ENCODE data around the gene VASH1. TPM values are rescaled to one million over a fixed set of nuclear protein-coding genes. Genes with fewer than 3 reads are reported as not detected.

The VASH1 gene
- total RNA-seq, 3 donors from 2014 or later: 4.8 to 11.6 (median 5.4) TPM

DNA sequence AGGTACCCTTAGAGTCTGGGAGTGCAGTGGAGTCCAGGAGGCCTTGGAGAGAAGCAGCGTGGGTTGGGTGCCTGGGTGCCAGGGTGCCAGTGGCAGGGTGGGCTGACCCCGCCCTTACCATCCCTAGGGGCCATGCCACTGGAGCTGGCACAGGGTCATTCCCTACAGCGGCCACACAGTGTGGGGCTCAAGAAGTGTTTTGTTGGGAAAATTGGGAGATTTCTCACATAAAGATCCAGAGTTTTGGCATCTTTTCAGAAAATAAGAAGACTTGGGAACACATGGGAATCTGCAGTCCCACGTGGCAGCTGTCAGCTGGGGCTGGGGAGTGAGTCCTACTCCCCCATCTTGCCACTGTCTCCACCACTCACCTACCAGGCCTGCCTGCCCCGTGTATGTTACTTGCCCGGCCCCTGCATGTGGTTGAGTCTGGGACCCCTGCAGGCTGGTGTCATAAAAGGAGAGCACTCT, 4.2 kb downstream of the VASH1 start:
- intact Hi-C loops (cut with DNase I, micrococcal nuclease): loop anchor here in 1 of 2 donors (10.0 kb wide), 1 partner anchor 51 kb away; no protein-coding TSS in a partner anchor
- DNase-seq (no peak), ATAC-seq (no peak)
- no peaks in the 10 kb centered on the region for H3K9me3 ChIP-seq
- no peaks in the 10 kb centered on the region for H3K36me3 ChIP-seq (ENCODE audit: low read depth)
- H3K4me3 ChIP-seq: no peak overlapping the region
- H3K4me1 ChIP-seq (ENCODE audit: low read depth): peaks cover 17% of the 10 kb centered on the region
- no peak for TF ChIP-seq CTCF (IDR thresholded peaks at IDR 0.05)

GRCh38 chr14:76767681-76768656, 6.7 kb downstream of the VASH1 start:
- peak; percentile 77 for ATAC-seq

DNA sequence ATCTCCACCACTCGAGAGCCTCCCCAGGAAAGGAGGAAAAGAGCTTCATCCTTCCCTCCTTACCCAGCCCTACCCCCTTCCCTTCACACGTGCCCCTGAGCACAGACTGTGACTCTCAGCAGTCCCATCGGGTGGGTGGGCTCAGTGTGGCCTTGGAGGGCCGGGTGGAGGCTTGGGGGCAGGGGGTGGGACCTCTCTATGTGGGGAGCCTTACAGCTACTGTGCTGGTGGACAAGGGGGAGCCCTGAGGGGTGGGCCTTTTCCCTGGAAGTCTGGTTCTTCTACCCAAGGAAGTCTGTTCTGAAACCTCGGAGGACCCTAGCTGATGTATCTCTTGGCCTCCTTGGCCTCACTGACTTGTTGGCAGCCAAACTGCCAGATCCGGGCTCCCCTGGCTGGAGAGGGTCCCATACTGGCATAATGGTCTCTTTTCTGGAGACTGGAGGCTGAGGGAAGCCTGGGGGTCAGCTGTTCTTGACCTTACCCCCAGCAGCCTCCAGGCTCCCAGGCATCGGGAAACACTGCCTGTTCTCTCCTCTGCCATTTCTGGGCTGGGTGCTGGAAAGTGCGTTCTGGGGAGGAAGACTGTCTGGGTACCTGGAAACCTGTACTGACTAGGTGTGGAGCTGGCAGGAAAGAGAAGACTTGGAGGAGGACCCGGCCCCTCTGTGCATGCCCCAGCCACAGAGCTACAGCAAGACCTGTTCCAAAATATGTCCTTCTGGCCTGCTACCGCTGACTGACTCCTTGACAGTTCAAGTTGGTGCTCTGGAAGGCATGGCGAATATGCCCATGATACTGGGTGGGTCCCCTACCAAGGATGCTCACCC, 7.6 kb downstream of the VASH1 start:
- ATAC-seq (no peak), DNase-seq (no peak)
- Histone ChIP-seq H3K4me1 (ENCODE audit: low read depth) (no peaks in the 10 kb centered on the region), H3K36me3 (ENCODE audit: low read depth) (no peaks in the 10 kb centered on the region), H3K4me3 (no peak overlapping the region), H3K9me3 (no peaks in the 10 kb centered on the region)
- intact Hi-C loops (cut with DNase I, micrococcal nuclease): loop anchor here in 1 of 2 donors (10.0 kb wide), 1 partner anchor 54 kb away; no protein-coding TSS in a partner anchor
- TF ChIP-seq CTCF (IDR thresholded peaks at IDR 0.05): no peak

More at GRCh38 chr14:76767681-76768656, 6.7 kb downstream of the VASH1 start:
- TF ChIP-seq CTCF (IDR thresholded peaks at IDR 0.05): no peak
- Histone ChIP-seq H3K9me3 (no peaks in the 10 kb centered on the region), H3K36me3 (ENCODE audit: low read depth) (no peaks in the 10 kb centered on the region), H3K4me3 (no peak overlapping the region), H3K4me1 (ENCODE audit: low read depth) (peaks cover under 1% of the 10 kb centered on the region)
- DNase-seq: peak in 2 of 3 donors; percentile 38 to 72
- intact Hi-C loops (cut with DNase I, micrococcal nuclease): loop anchor here in 1 of 2 donors (10.0 kb wide), 1 partner anchor 53 kb away; no protein-coding TSS in a partner anchor

DNA sequence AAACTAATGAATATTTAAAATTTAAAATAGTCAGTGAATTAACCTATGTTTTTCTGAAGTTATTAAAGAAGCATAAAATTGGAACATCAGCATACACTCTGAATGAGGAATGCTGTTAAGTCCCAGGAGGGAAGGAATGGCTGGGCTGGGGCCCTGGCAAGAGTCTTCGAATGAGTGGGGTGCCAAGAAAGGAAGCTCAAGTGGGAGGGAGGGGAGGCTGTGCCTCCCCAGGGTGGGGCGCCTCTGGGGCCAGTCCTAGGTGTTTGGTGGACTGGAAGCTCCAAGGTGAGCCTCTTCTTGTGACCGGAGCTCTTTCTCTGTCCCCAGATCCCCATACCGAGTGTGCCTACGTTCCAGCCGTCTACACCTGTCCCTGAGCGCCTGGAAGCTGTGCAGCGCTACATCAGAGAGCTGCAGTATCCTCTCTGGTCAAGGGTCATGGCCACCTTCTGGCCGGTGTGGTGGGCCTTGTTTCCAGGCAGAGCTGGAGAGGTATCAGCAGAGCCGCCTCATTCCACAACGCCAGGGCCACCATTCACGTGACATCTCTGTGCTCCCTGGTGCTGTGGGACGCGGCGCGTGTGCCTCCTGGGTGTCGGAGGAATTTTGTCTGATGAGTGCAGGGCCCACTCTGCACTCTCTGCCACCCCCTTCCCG, 8.5 kb downstream of the VASH1 start:
- H3K4me1 ChIP-seq (ENCODE audit: low read depth): no peaks in the 10 kb centered on the region
- H3K4me3 ChIP-seq: no peak overlapping the region
- no peak for DNase-seq
- no peak for ATAC-seq
- intact Hi-C loops (cut with DNase I, micrococcal nuclease): loop anchor here in 1 of 2 donors (10.0 kb wide), 1 partner anchor 55 kb away; no protein-coding TSS in a partner anchor
- TF ChIP-seq CTCF (IDR thresholded peaks at IDR 0.05): no peak
- H3K9me3 ChIP-seq: no peaks in the 10 kb centered on the region
- no peaks in the 10 kb centered on the region for H3K36me3 ChIP-seq (ENCODE audit: low read depth)

Data from mucosa of descending colon (tissue), 3 donors.